ENCODE measurements around the gene STRAP. TPM values are rescaled to one million over a fixed set of nuclear protein-coding genes. Genes with fewer than 3 reads are reported as not detected.

The STRAP gene
- total RNA-seq, 2 donors from 2014 or later: 188 to 362 TPM

DNA sequence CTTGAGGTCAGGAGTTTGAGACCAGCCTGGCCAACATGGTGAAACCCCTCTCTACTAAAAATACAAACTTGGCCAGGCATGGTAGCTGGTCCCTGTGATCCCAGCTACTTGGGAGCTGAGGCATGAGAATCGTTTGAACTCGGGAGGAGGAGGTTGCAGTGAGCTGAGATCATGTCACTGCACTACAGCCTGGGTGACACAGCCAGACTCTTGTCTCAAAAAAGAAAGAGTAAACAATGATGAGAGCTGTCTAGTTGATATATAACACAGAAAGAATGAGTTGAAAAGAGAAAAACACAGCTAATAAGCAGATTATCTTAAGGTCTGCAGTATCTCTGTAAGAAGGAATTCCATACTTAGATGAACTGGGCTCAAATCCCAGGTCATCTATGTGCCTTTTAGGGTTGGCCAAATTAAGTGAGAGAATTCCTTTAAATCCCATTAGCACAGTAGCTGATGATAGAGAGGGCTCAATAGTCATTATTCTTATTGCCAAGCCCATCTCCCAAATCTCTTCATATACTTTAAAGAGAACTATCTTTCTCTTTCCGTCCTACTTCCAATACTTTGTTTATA lies 31.1 kb upstream of the STRAP start:
- no peak overlapping the region for H3K4me3 Mint-ChIP-seq
- H3K36me3 ChIP-seq (ENCODE audit: control insufficient read depth, insufficient read depth, low read length): no peaks in the 10 kb centered on the region
- no peaks in the 10 kb centered on the region for H3K27me3 ChIP-seq (ENCODE audit: control insufficient read depth, insufficient read depth, low read length, poor library complexity, severe bottlenecking)
- H3K36me3 Mint-ChIP-seq (ENCODE audit: low read depth): no peaks in the 10 kb centered on the region
- 86 to 92% methylated on average over 2 to 3 of the region's 3 CpGs for WGBS, 2 experiments (ENCODE audit: insufficient coverage in 1 of 2, insufficient read length in 1 of 2)
- H3K4me3 ChIP-seq (ENCODE audit: low read length): no peak overlapping the region
- DNase-seq: no peak
- H3K9me3 Mint-ChIP-seq: no peaks in the 10 kb centered on the region
- H3K4me1 Mint-ChIP-seq: peaks cover 38% of the 10 kb centered on the region
- H3K4me1 ChIP-seq (ENCODE audit: control insufficient read depth, insufficient read depth, low read length): peaks cover 2% of the 10 kb centered on the region
- peaks cover 3% of the 10 kb centered on the region for H3K27me3 Mint-ChIP-seq (ENCODE audit: insufficient read depth)
- H3K27ac ChIP-seq (ENCODE audit: low read depth, low read length): no peak overlapping the region
- H3K9ac ChIP-seq (ENCODE audit: extremely low read depth, low read length, poor library complexity, severe bottlenecking): no peak overlapping the region
- TF ChIP-seq CTCF (conservative IDR thresholded peaks at IDR 0.05): no peak
- H3K27ac Mint-ChIP-seq: no peak overlapping the region
- no peaks in the 10 kb centered on the region for H3K9me3 ChIP-seq (ENCODE audit: control insufficient read depth, low read length)

DNA sequence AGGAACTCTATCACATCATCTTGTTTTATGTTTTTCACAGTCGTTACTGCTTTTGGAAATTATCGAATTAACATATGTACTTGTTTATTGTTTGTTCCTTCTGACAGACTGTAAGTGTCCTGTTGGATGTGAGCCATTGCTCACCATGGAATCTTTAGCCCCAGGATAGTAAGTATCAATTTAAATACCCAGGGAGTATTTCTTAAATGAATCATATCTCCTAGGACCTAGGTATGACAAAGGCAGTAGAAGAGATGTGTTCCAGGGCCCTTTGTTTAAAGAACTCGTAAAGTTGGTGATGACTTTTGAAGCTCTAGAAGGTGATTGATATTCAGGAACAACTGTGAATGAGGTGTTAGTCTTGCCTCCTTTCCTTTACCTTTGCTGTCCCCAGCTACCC lies 30.3 kb upstream of the STRAP start:
- H3K4me3 Mint-ChIP-seq: no peak overlapping the region
- H3K4me1 ChIP-seq (ENCODE audit: control insufficient read depth, insufficient read depth, low read length): peaks cover 3% of the 10 kb centered on the region
- H3K27ac ChIP-seq (ENCODE audit: low read depth, low read length): no peak overlapping the region
- peaks cover 3% of the 10 kb centered on the region for H3K27me3 Mint-ChIP-seq (ENCODE audit: insufficient read depth)
- no peaks in the 10 kb centered on the region for H3K9me3 ChIP-seq (ENCODE audit: control insufficient read depth, low read length)
- no peak overlapping the region for H3K4me3 ChIP-seq (ENCODE audit: low read length)
- TF ChIP-seq CTCF (conservative IDR thresholded peaks at IDR 0.05): no peak
- peaks cover 34% of the 10 kb centered on the region for H3K4me1 Mint-ChIP-seq
- no peak for DNase-seq
- H3K36me3 Mint-ChIP-seq (ENCODE audit: low read depth): no peaks in the 10 kb centered on the region
- WGBS, 2 experiments (ENCODE audit: insufficient coverage in 1 of 2, insufficient read length in 1 of 2): 81 to 100% methylated on average over 1 to 3 of the region's 3 CpGs
- H3K27ac Mint-ChIP-seq: no peak overlapping the region
- no peaks in the 10 kb centered on the region for H3K9me3 Mint-ChIP-seq
- H3K36me3 ChIP-seq (ENCODE audit: control insufficient read depth, insufficient read depth, low read length): no peaks in the 10 kb centered on the region
- H3K27me3 ChIP-seq (ENCODE audit: control insufficient read depth, insufficient read depth, low read length, poor library complexity, severe bottlenecking): no peaks in the 10 kb centered on the region
- H3K9ac ChIP-seq (ENCODE audit: extremely low read depth, low read length, poor library complexity, severe bottlenecking): no peak overlapping the region

GRCh38 chr12:15852383-15852782 lies 29.8 kb upstream of the STRAP start:
- Histone ChIP-seq H3K36me3 (ENCODE audit: control insufficient read depth, insufficient read depth, low read length) (no peaks in the 10 kb centered on the region), H3K4me1 (ENCODE audit: control insufficient read depth, insufficient read depth, low read length) (peaks cover 3% of the 10 kb centered on the region), H3K9ac (ENCODE audit: extremely low read depth, low read length, poor library complexity, severe bottlenecking) (no peak overlapping the region), H3K9me3 (ENCODE audit: control insufficient read depth, low read length) (no peaks in the 10 kb centered on the region), H3K27me3 (ENCODE audit: control insufficient read depth, insufficient read depth, low read length, poor library complexity, severe bottlenecking) (no peaks in the 10 kb centered on the region), H3K27ac (ENCODE audit: low read depth, low read length) (no peak overlapping the region), H3K4me3 (ENCODE audit: low read length) (no peak overlapping the region)
- H3K27ac Mint-ChIP-seq: no peak overlapping the region
- no peaks in the 10 kb centered on the region for H3K9me3 Mint-ChIP-seq
- H3K36me3 Mint-ChIP-seq (ENCODE audit: low read depth): no peaks in the 10 kb centered on the region
- DNase-seq: no peak
- H3K27me3 Mint-ChIP-seq (ENCODE audit: insufficient read depth): peaks cover 3% of the 10 kb centered on the region
- no peak overlapping the region for H3K4me3 Mint-ChIP-seq
- 90 to 91% methylated on average over 3 to 5 of the region's 5 CpGs for WGBS, 2 experiments (ENCODE audit: insufficient coverage in 1 of 2, insufficient read length in 1 of 2)
- TF ChIP-seq CTCF (conservative IDR thresholded peaks at IDR 0.05): no peak
- peaks cover 32% of the 10 kb centered on the region for H3K4me1 Mint-ChIP-seq
